ENCODE results near the gene LBX2.
A peak's percentile ranks its signal among the peaks of the same experiment; 100 is the strongest.

LBX2 gene

GRCh38 chr2:74525717-74526648 lies 26.6 kb upstream of the LBX2 start, which contains the start of gene DQX1:
Gene DQX1 (minus strand): TSS chr2:74526231. CDS start chr2:74525729, 502 bp downstream.
- DNase-seq (ENCODE audit: low spot score): no peak

- DNase-seq (ENCODE audit: low spot score): no peak
Observed at GRCh38 chr2:74524955-74525716, 25.7 kb upstream of the LBX2 start.

GRCh38 chr2:74524005-74524404 lies 24.6 kb upstream of the LBX2 start:
- DNase-seq (ENCODE audit: low spot score): no peak

- DNase-seq (ENCODE audit: low spot score): no peak
Observed at GRCh38 chr2:74522516-74522915, 23.1 kb upstream of the LBX2 start.

GRCh38 chr2:74516650-74517049 lies 17.2 kb upstream of the LBX2 start:
- no peak for DNase-seq (ENCODE audit: low spot score)

GRCh38 chr2:74515981-74516633 lies 16.7 kb upstream of the LBX2 start:
- peak; percentile 92 for DNase-seq (ENCODE audit: low spot score)

- no peak for DNase-seq (ENCODE audit: low spot score)
Observed at GRCh38 chr2:74515271-74515980, 16.0 kb upstream of the LBX2 start.

GRCh38 chr2:74514368-74515270 lies 15.2 kb upstream of the LBX2 start, which contains the start of gene TLX2:
Gene TLX2 (plus strand): TSS chr2:74514450. CDS start chr2:74514807, 357 bp downstream.
- peak; percentile 22 for DNase-seq (ENCODE audit: low spot score)

GRCh38 chr2:74513605-74514367 lies 14.4 kb upstream of the LBX2 start:
- DNase-seq (ENCODE audit: low spot score): no peak

GRCh38 chr2:74512744-74513604 lies 13.6 kb upstream of the LBX2 start:
- DNase-seq (ENCODE audit: low spot score): no peak

GRCh38 chr2:74511104-74511989 lies 11.9 kb upstream of the LBX2 start:
- DNase-seq (ENCODE audit: low spot score): no peak

- DNase-seq (ENCODE audit: low spot score): no peak
Observed at GRCh38 chr2:74510272-74510671, 10.9 kb upstream of the LBX2 start.

- DNase-seq (ENCODE audit: low spot score): peak; percentile 80
Observed at GRCh38 chr2:74507926-74508520, 8.6 kb upstream of the LBX2 start.

- peak; percentile 97 for DNase-seq (ENCODE audit: low spot score)
Observed at GRCh38 chr2:74507145-74507925, 7.9 kb upstream of the LBX2 start, which contains the start of gene PCGF1. Gene PCGF1 (minus strand): TSS chr2:74507695. CDS start chr2:74507668, 27 bp downstream.

GRCh38 chr2:74505448-74506246 lies 6.2 kb upstream of the LBX2 start:
- DNase-seq (ENCODE audit: low spot score): no peak

GRCh38 chr2:74504591-74504990 lies 5.2 kb upstream of the LBX2 start:
- no peak for DNase-seq (ENCODE audit: low spot score)

All from AG20443 (cell line).